HCT116 (cell line): ENCODE results near the gene PSKH1. TPM values are rescaled to one million over a fixed set of nuclear protein-coding genes. Genes with fewer than 3 reads are reported as not detected.

Experiments used
- ATAC-seq: fragments of 200-7000 bp; cut with Tn5 transposase; 2 replicates; pipeline ENCODE4 v1.9.1; 2020; ENCODE audit warnings: mild to moderate bottlenecking, moderate library complexity
- BruUV-seq: library from RNA; stranded (reverse); fragments of 400-500 nt; replicated peaks from 2 replicates; lab custom pipeline; 2021; lab: Mats Ljungman, UMichigan
- CTCF ChIA-PET: fragments of 300-600 bp; sonication (Branson Sonifier 250); formaldehyde crosslinking; loops from one replicate; lab custom pipeline; 2021; ENCODE audit warnings: antibody characterized with exemption; lab: Charles Lee
- POLR2A ChIA-PET: fragments of 300-600, 350-600 bp; sonication (Branson Sonifier 250); formaldehyde crosslinking; loops from one replicate; lab custom pipeline; 2021; ENCODE audit warnings: antibody characterized with exemption; lab: Charles Lee
- RAD21 ChIA-PET, 2 experiments: fragments of 300-600 bp; sonication (Branson Sonifier 250); formaldehyde crosslinking; loops; one replicate each; lab custom pipeline; 2023; ENCODE audit warnings: low total read pairs in 2 of 2; ENCODE audit not compliant: uncharacterized antibody in 2 of 2, unreplicated experiment in 2 of 2, low non-redundant PET in 1 of 2; lab: Charles Lee
- DNase-seq: peaks from one replicate; pipeline ENCODE4 v3.0.0-alpha.2; 2010; ENCODE audit warnings: low read depth, low spot score
- H2AFZ ChIP-seq: fragments of 200-600 bp; shearing (Covaris generic), sonication (generic); 2 replicates; pipeline ENCODE4 v1.6.1; 2017; ENCODE audit warnings: low read depth, mixed run types, mixed read lengths, antibody characterized with exemption, low read length; ENCODE audit not compliant: poor library complexity, severe bottlenecking
- H3K27ac ChIP-seq: 2 replicates; pipeline ENCODE4 v1.5.1; 2012; ENCODE audit warnings: low read depth, low read length
- H3K27me3 ChIP-seq: fragments of 200-600 bp; sonication (generic); 2 replicates; pipeline ENCODE4 v1.6.1; 2016; ENCODE audit warnings: mixed run types, low read length, mixed read lengths; ENCODE audit not compliant: insufficient read depth
- H3K36me3 ChIP-seq, 2 experiments: fragments of 200-500 bp in 1 of 2; fragments of 200-600 bp in 1 of 2; sonication (Bioruptor generic) in 1 of 2; sonication (generic) in 1 of 2; 2 replicates each; pipeline versions ENCODE4 v1.5.1 to v1.6.1; 2014 to 2016; ENCODE audit warnings: low read length in 2 of 2, inconsistent platforms in 1 of 2, mixed read lengths in 1 of 2, mixed run types in 1 of 2; ENCODE audit not compliant: insufficient read depth in 2 of 2, control insufficient read depth in 1 of 2
- H3K4me1 ChIP-seq, 2 experiments: fragments of 200-600 bp in 1 of 2; sonication (generic) in 1 of 2; 2 replicates each; pipeline versions ENCODE4 v1.5.1 to v1.6.1; 2012 to 2017; ENCODE audit warnings: low read length in 2 of 2, inconsistent platforms in 1 of 2, mild to moderate bottlenecking in 1 of 2, mixed read lengths in 1 of 2, mixed run types in 1 of 2, moderate library complexity in 1 of 2; ENCODE audit not compliant: insufficient read depth in 2 of 2, control insufficient read depth in 1 of 2
- H3K4me2 ChIP-seq: fragments of 200-600 bp; sonication (generic); 2 replicates; pipeline ENCODE4 v1.6.1; 2017; ENCODE audit warnings: mixed run types, low read length, mixed read lengths
- H3K4me3 ChIP-seq, 2 experiments: fragments of 200-600 bp in 1 of 2; sonication (generic) in 1 of 2; replicated peaks in 1 of 2; 2 replicates each; pipeline ENCODE4 v1.5.1; 2011 to 2016; ENCODE audit warnings: low read length in 2 of 2, control low read depth in 1 of 2, low read depth in 1 of 2, mild to moderate bottlenecking in 1 of 2, mixed read lengths in 1 of 2, mixed run types in 1 of 2
- H3K79me2 ChIP-seq: fragments of 200-600 bp; sonication (generic); 2 replicates; pipeline ENCODE4 v1.6.1; 2017; ENCODE audit warnings: mild to moderate bottlenecking, mixed run types, low read length, moderate library complexity, mixed read lengths; ENCODE audit not compliant: insufficient read depth
- H3K9ac ChIP-seq: fragments of 200-600 bp; sonication (generic); 2 replicates; pipeline ENCODE4 v1.6.1; 2016; ENCODE audit warnings: low read length, mixed read lengths
- H3K9me2 ChIP-seq: fragments of 200-600 bp; sonication (generic), shearing (Covaris generic); 2 replicates; pipeline ENCODE4 v1.6.1; 2017; ENCODE audit warnings: mixed run types, mild to moderate bottlenecking, moderate library complexity; ENCODE audit not compliant: insufficient read depth
- H3K9me3 ChIP-seq, 2 experiments: fragments of 200-500 bp in 1 of 2; fragments of 200-600 bp in 1 of 2; sonication (Bioruptor generic) in 1 of 2; sonication (generic) in 1 of 2; 2 replicates each; pipeline ENCODE4 v1.6.1; 2014 to 2017; ENCODE audit warnings: low read length in 2 of 2, mixed read lengths in 2 of 2, inconsistent platforms in 1 of 2, low read depth in 1 of 2, mild to moderate bottlenecking in 1 of 2, mixed run types in 1 of 2, moderate library complexity in 1 of 2; ENCODE audit not compliant: control insufficient read depth in 1 of 2, insufficient read depth in 1 of 2
- H4K20me1 ChIP-seq: fragments of 200-600 bp; sonication (generic), shearing (Covaris generic); 2 replicates; pipeline ENCODE4 v1.6.1; 2017; ENCODE audit warnings: mixed run types, mild to moderate bottlenecking, moderate library complexity; ENCODE audit not compliant: insufficient read depth
- EGR1 ChIP-seq: IDR thresholded peaks from 2 replicates; pipeline ENCODE4 v1.6.1; 2012; ENCODE audit warnings: low read depth
- EZH2 ChIP-seq: fragments of 200-600 bp; sonication (generic); IDR thresholded peaks from 2 replicates; pipeline ENCODE4 v1.6.1; 2017; ENCODE audit warnings: antibody characterized with exemption, mixed run types
- EZH2phosphoT487 ChIP-seq: fragments of 200-600 bp; IDR thresholded peaks from 2 replicates; pipeline ENCODE4 v1.6.1; 2018; ENCODE audit warnings: antibody characterized with exemption, borderline replicate concordance
- ZBTB33 ChIP-seq: IDR thresholded peaks from 2 replicates; pipeline ENCODE4 v1.6.1; 2011; ENCODE audit warnings: mild to moderate bottlenecking, low read length, moderate library complexity; ENCODE audit not compliant: insufficient replicate concordance; ENCODE audit errors: extremely low read depth
- intact Hi-C: fragments of 100-400 bp; cut with micrococcal nuclease; formaldehyde crosslinking; loops from 2 replicates; pipeline ENCODE4 v1.10.0; 2022
- total RNA-seq: library from RNA; stranded (reverse); gene quantifications from one replicate; pipeline ENCODE4 v1.2.1, GENCODE V29; 2021; ENCODE audit not compliant: unreplicated experiment
- TF ChIP-seq, protein P1 (sequence below): IDR thresholded peaks from 2 replicates; pipeline ENCODE4 v1.6.1; 2012; ENCODE audit warnings: low read depth

Gene PSKH1
- total RNA-seq, 1 experiment from 2014 or later, result 16.2 TPM

- intact Hi-C loops, result loop anchor here (10.0 kb wide), 1 partner anchor 336 kb away; no protein-coding TSS in a partner anchor
- H3K79me2 ChIP-seq, result peaks cover 2% of the 10 kb centered on the region
- peaks cover 3% of the 10 kb centered on the region; the same call in 1 of the 2 replicates for H4K20me1 ChIP-seq
- ChIA-PET RAD21 (no interaction called here), POLR2A (no interaction called here), CTCF (interaction anchor here (1.2 kb wide), 1 partner anchor 367 kb away, joined by 4 read pairs; no protein-coding TSS in a partner anchor)
- H3K9me2 ChIP-seq, result no peaks in the 10 kb centered on the region
- no peak overlapping the region for H3K4me3 ChIP-seq
- H3K27ac ChIP-seq, result no peak overlapping the region
- H3K27me3 ChIP-seq, result no peaks in the 10 kb centered on the region
- no peak overlapping the region for H3K4me2 ChIP-seq
- H2AFZ ChIP-seq, result no peak overlapping the region
- H3K36me3 ChIP-seq, result peaks cover under 1 to 7% of the 10 kb centered on the region in 2 experiments; a peak in 2 of 4 replicates
- H3K9ac ChIP-seq, result no peak overlapping the region
- no peak for ATAC-seq
- no peak for DNase-seq
- H3K9me3 ChIP-seq, result no peaks in the 10 kb centered on the region
- peaks cover 5 to 6% of the 10 kb centered on the region in 2 experiments; a peak in 3 of 4 replicates for H3K4me1 ChIP-seq
- TF ChIP-seq EZH2 (no peak), EGR1 (no peak), EZH2phosphoT487 (no peak), ZBTB33 (no peak)
- TF ChIP-seq, protein P1, sequence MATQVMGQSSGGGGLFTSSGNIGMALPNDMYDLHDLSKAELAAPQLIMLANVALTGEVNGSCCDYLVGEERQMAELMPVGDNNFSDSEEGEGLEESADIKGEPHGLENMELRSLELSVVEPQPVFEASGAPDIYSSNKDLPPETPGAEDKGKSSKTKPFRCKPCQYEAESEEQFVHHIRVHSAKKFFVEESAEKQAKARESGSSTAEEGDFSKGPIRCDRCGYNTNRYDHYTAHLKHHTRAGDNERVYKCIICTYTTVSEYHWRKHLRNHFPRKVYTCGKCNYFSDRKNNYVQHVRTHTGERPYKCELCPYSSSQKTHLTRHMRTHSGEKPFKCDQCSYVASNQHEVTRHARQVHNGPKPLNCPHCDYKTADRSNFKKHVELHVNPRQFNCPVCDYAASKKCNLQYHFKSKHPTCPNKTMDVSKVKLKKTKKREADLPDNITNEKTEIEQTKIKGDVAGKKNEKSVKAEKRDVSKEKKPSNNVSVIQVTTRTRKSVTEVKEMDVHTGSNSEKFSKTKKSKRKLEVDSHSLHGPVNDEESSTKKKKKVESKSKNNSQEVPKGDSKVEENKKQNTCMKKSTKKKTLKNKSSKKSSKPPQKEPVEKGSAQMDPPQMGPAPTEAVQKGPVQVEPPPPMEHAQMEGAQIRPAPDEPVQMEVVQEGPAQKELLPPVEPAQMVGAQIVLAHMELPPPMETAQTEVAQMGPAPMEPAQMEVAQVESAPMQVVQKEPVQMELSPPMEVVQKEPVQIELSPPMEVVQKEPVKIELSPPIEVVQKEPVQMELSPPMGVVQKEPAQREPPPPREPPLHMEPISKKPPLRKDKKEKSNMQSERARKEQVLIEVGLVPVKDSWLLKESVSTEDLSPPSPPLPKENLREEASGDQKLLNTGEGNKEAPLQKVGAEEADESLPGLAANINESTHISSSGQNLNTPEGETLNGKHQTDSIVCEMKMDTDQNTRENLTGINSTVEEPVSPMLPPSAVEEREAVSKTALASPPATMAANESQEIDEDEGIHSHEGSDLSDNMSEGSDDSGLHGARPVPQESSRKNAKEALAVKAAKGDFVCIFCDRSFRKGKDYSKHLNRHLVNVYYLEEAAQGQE, result no peak
- TF ChIP-seq, all 23 proteins: peak for 0
- BruUV-seq, result no TSS peak
Observed at GRCh38 chr16:67888331-67888730, 4.7 kb upstream of the PSKH1 start.
